ENCODE results near the gene SHFL.

SHFL gene

GRCh38 chr19:10138879-10139795, 53.0 kb downstream of the SHFL start:
- DNase-seq (ENCODE audit: insufficient read length) (no peak), FAIRE-seq (no peak)
- TF ChIP-seq TAF1 (IDR thresholded peaks at IDR 0.05; ENCODE audit: borderline replicate concordance, low read depth, low read length) (no peak), POLR2A (IDR thresholded peaks at IDR 0.05; ENCODE audit: low read depth, low read length) (no peak; the same call in 1 of the 2 replicates), POLR2AphosphoS5 (IDR thresholded peaks at IDR 0.05; ENCODE audit: low read depth, low read length) (no peak)

DNA sequence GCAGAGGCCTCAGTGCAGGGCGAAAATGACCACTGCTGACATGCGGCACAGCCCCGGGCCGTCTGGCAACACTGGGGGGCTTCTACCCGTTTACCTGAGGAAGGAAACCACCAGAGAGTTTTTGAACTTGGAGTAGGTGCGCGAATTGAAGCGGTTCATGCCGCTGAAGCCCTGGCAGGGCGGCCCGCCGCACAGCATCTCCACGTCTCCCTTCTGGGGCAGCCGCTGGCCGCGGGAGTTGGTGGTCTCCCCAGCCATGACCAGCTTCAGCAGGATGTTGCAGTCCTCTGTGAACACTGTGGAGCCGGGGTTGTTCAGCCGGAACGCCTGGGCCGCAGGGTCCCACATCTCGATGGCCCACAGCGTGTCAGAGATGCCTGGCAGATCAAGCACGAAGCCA, 53.8 kb downstream of the SHFL start:
- TF ChIP-seq POLR2AphosphoS5 (IDR thresholded peaks at IDR 0.05; ENCODE audit: low read depth, low read length): no peak
- TF ChIP-seq POLR2A (IDR thresholded peaks at IDR 0.05; ENCODE audit: low read depth, low read length): no peak
- no peak for DNase-seq (ENCODE audit: insufficient read length)
- no peak for FAIRE-seq

GRCh38 chr19:10141479-10141878, 55.4 kb downstream of the SHFL start:
- no peak for FAIRE-seq
- no peak for DNase-seq (ENCODE audit: insufficient read length)
- TF ChIP-seq POLR2AphosphoS5 (IDR thresholded peaks at IDR 0.05; ENCODE audit: low read depth, low read length) (no peak), TAF1 (IDR thresholded peaks at IDR 0.05; ENCODE audit: borderline replicate concordance, low read depth, low read length) (no peak), POLR2A (IDR thresholded peaks at IDR 0.05; ENCODE audit: low read depth, low read length) (no peak)

DNA sequence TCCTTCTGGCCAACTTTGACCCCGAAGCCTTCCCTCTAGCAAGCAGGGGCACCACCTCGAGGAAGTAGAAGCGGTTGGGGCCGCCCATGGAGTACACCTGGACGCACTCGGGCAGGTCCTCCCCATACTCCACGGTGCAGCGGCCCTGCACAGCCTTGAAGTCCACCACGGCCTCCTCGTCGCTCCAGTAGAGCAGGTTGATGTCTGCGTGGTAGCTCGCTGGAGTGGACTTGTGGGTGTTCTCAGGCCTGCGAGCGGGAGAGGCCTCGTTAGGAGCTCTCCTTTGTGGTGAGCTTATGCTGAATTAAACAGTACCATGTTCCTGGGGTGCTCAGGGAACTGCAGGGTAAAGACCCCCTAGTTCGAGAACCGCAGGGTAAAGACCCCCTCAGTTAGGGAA, 55.9 kb downstream of the SHFL start:
- TF ChIP-seq POLR2A (IDR thresholded peaks at IDR 0.05; ENCODE audit: low read depth, low read length) (no peak), TAF1 (IDR thresholded peaks at IDR 0.05; ENCODE audit: borderline replicate concordance, low read depth, low read length) (no peak), POLR2AphosphoS5 (IDR thresholded peaks at IDR 0.05; ENCODE audit: low read depth, low read length) (no peak)
- DNase-seq (ENCODE audit: insufficient read length) (no peak), FAIRE-seq (no peak)

Data from GM12892 (cell line).